NCI-H82 (cell line): ENCODE measurements around the gene PLCZ1.
"Not testable (repeated sequence)": the region's sequence is repeated elsewhere in the genome, so short reads cannot be mapped to it uniquely, and the experiment has no call there.

Experiments used
- DNase-seq: peaks from one replicate; lab custom pipeline; 2025; lab: John Stamatoyannopoulos, UW

The PLCZ1 gene

GRCh38 chr12:18737819-18738218, at the start of gene PLCZ1, which contains the start of gene CAPZA3:
PLCZ1 (minus strand) TSS chr12:18738012; CDS start chr12:18737371, 641 bp downstream.
CAPZA3 (plus strand) TSS chr12:18738119; CDS start chr12:18738269, 150 bp downstream.
- no peak for DNase-seq

- not testable (repeated sequence) for DNase-seq
Measured at GRCh38 chr12:18785465-18785864, 47.7 kb upstream of the PLCZ1 start.

GRCh38 chr12:18782827-18783226, 45.0 kb upstream of the PLCZ1 start:
- no peak for DNase-seq

- DNase-seq: not testable (repeated sequence)
Measured at GRCh38 chr12:18766479-18766878, 28.7 kb upstream of the PLCZ1 start.

GRCh38 chr12:18755341-18755740, 17.5 kb upstream of the PLCZ1 start:
- DNase-seq: no peak

GRCh38 chr12:18754124-18754707, 16.4 kb upstream of the PLCZ1 start:
- no peak for DNase-seq

GRCh38 chr12:18753481-18754123, 15.8 kb upstream of the PLCZ1 start:
- no peak for DNase-seq

GRCh38 chr12:18752947-18753346, 15.1 kb upstream of the PLCZ1 start:
- DNase-seq: peak; percentile 79

GRCh38 chr12:18752280-18752920, 14.6 kb upstream of the PLCZ1 start:
- peak; percentile 44 for DNase-seq

- no peak for DNase-seq
Measured at GRCh38 chr12:18751866-18752265, 14.1 kb upstream of the PLCZ1 start.

- no peak for DNase-seq
Measured at GRCh38 chr12:18750085-18750484, 12.3 kb upstream of the PLCZ1 start.

- DNase-seq: no peak
Measured at GRCh38 chr12:18749386-18749957, 11.7 kb upstream of the PLCZ1 start.

- DNase-seq: no peak
Measured at GRCh38 chr12:18747895-18748294, 10.1 kb upstream of the PLCZ1 start.

- no peak for DNase-seq
Measured at GRCh38 chr12:18731156-18731555, 6.7 kb downstream of the PLCZ1 start.

GRCh38 chr12:18723752-18724151, 14.1 kb downstream of the PLCZ1 start:
- DNase-seq: no peak

GRCh38 chr12:18721452-18721851, 16.4 kb downstream of the PLCZ1 start:
- no peak for DNase-seq

GRCh38 chr12:18720690-18721089, 17.1 kb downstream of the PLCZ1 start:
- DNase-seq: no peak

GRCh38 chr12:18719922-18720510, 17.8 kb downstream of the PLCZ1 start:
- no peak for DNase-seq

- DNase-seq: no peak
Measured at GRCh38 chr12:18718462-18718861, 19.4 kb downstream of the PLCZ1 start.

- DNase-seq: no peak
Measured at GRCh38 chr12:18716236-18716635, 21.6 kb downstream of the PLCZ1 start.

GRCh38 chr12:18706798-18707197, 31.0 kb downstream of the PLCZ1 start:
- DNase-seq: peak; percentile 12

- no peak for DNase-seq
Measured at GRCh38 chr12:18703911-18704310, 33.9 kb downstream of the PLCZ1 start.

- no peak for DNase-seq
Measured at GRCh38 chr12:18703321-18703720, 34.5 kb downstream of the PLCZ1 start.
